Fibroblast of lung (primary cell): ENCODE results near the gene DIPK1B. TPM values are rescaled to one million over a fixed set of nuclear protein-coding genes. Genes with fewer than 3 reads are reported as not detected.

ENCODE experiments used
- DNase-seq, 2 donors: peaks; one replicate each; pipeline versions ENCODE4 v3.0.0 to v3.0.0-alpha.2; 2010; ENCODE audit warnings: low read depth in 2 of 2
- H2AFZ ChIP-seq: 2 replicates; pipeline ENCODE4 v1.5.1; 2012; ENCODE audit warnings: low read length, control low read depth, inconsistent platforms
- H3K27ac ChIP-seq: 2 replicates; pipeline ENCODE4 v1.5.1; 2011; ENCODE audit warnings: low read length, control low read depth; ENCODE audit not compliant: insufficient read depth
- H3K27me3 ChIP-seq: 2 replicates; pipeline ENCODE4 v1.5.1; 2011; ENCODE audit warnings: mild to moderate bottlenecking, low read length; ENCODE audit not compliant: control insufficient read depth, insufficient read depth
- H3K36me3 ChIP-seq: 2 replicates; pipeline ENCODE4 v1.5.1; 2011; ENCODE audit warnings: low read length; ENCODE audit not compliant: control insufficient read depth, insufficient read depth
- H3K4me1 ChIP-seq: 2 replicates; pipeline ENCODE4 v1.5.1; 2011; ENCODE audit warnings: low read length; ENCODE audit not compliant: control insufficient read depth, insufficient read depth; ENCODE audit errors: extremely low read depth
- H3K4me2 ChIP-seq: 2 replicates; pipeline ENCODE4 v1.5.1; 2011; ENCODE audit warnings: low read length, control low read depth; ENCODE audit not compliant: insufficient read depth; ENCODE audit errors: extremely low read depth
- H3K4me3 ChIP-seq, 4 experiments: fragments of 200-600 bp in 1 of 4; sonication (generic) in 1 of 4; replicated peaks in 1 of 4; 2 replicates each; pipeline ENCODE4 v1.5.1; 2011 to 2016; ENCODE audit warnings: low read length in 4 of 4, low read depth in 3 of 4, mild to moderate bottlenecking in 3 of 4, control low read depth in 2 of 4, inconsistent platforms in 1 of 4, mixed read lengths in 1 of 4; ENCODE audit not compliant: insufficient read depth in 1 of 4; ENCODE audit errors: control extremely low read depth in 1 of 4
- H3K79me2 ChIP-seq: 2 replicates; pipeline ENCODE4 v1.5.1; 2012; ENCODE audit warnings: mild to moderate bottlenecking, low read length, inconsistent platforms; ENCODE audit not compliant: control insufficient read depth, insufficient read depth
- H3K9ac ChIP-seq: 2 replicates; pipeline ENCODE4 v1.5.1; 2011; ENCODE audit warnings: mild to moderate bottlenecking, low read length, control low read depth; ENCODE audit not compliant: insufficient read depth
- H3K9me3 ChIP-seq: 2 replicates; pipeline ENCODE4 v1.5.1; 2012; ENCODE audit warnings: low read depth, low read length; ENCODE audit not compliant: control insufficient read depth, insufficient read depth
- H4K20me1 ChIP-seq: 2 replicates; pipeline ENCODE4 v1.5.1; 2011; ENCODE audit warnings: low read length; ENCODE audit not compliant: control insufficient read depth, insufficient read depth; ENCODE audit errors: extremely low read depth
- EZH2 ChIP-seq: IDR thresholded peaks from 2 replicates; pipeline ENCODE4 v1.5.1; 2012; ENCODE audit warnings: low read length, control low read depth, mild to moderate bottlenecking; ENCODE audit errors: missing control alignments
- polyA plus RNA-seq, 2 donors: library from polyadenylated mRNA; depleted of rRNA in 1 of 2; stranded (reverse) in 1 of 2; unstranded in 1 of 2; fragments of >200 nt; gene quantifications; 2 replicates each; pipeline ENCODE4 v1.2.1, GENCODE V29; 2011 to 2012; ENCODE audit warnings: missing spikeins in 1 of 2
- total RNA-seq: library from RNA; depleted of rRNA; stranded (reverse); fragments of >200 nt; gene quantifications from 2 replicates; pipeline ENCODE4 v1.2.1, GENCODE V29; 2014
- TF ChIP-seq, protein P1 (sequence below), 2 donors: IDR thresholded peaks in 1 of 2; conservative IDR thresholded peaks in 1 of 2; 1 replicate in 1 of 2; 2 replicates in 1 of 2; pipeline ENCODE4 v1.5.1; 2011 to 2012; ENCODE audit warnings: low read length in 2 of 2, control low read depth in 1 of 2, inconsistent platforms in 1 of 2, low read depth in 1 of 2, mild to moderate bottlenecking in 1 of 2

The DIPK1B gene
- total and polyA plus RNA-seq, 2 donors (not counting 1 experiment from before 2014, with no cell fraction given) = 0.16 to 0.33 TPM

DNA sequence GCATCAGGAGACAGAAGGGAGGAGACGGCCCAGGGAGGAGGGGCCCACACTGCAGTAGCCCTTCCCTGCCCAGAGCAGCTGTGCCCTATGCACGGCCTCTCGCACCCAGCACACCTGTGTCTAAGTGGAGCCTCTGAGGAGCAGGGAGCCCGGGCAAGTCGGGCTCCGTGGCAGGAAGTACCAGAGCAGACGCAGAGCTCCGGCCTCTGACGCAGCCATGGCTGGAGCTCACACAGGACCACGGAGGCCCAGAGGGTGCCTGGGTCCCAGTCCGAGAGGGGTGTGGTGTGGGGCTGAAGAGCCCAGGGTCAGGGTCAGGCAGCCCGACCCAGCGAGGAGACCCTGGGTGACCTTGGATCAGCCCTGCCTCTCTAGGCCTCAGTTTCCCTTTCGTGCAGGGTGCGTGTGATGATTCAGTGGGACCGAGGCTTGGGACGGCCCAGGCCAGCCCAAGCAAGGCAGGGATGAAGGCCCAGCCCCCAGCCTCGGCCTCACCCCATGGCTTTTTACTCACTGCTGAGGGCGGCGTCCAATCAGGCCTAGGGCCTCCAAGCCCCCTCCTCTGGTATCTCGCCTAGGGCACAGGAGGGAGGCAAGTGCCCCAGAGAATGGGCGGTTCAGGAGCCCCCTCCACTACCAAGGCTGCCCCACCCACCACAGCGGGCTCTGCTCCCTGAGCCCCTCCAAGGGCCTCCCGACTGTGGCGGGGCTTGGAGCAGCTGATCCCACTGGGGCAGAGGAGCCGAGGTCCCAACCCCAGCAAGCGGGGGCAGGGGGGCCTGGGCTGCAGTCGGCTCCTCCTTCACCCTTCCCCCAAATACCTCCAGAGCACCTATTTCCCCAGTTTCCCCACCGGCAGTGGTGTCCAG, 20.8 kb upstream of the DIPK1B start:
- Histone ChIP-seq H3K27ac (no peak overlapping the region), H2AFZ (no peak overlapping the region), H3K9me3 (no peaks in the 10 kb centered on the region), H3K4me1 (peaks cover 4% of the 10 kb centered on the region), H3K4me3 (no peak overlapping the region), H3K27me3 (no peaks in the 10 kb centered on the region), H3K79me2 (no peaks in the 10 kb centered on the region), H3K36me3 (no peaks in the 10 kb centered on the region), H3K4me2 (no peak overlapping the region), H3K9ac (no peak overlapping the region), H4K20me1 (peaks cover 2% of the 10 kb centered on the region)
- no peak for DNase-seq
- TF ChIP-seq, protein P1, sequence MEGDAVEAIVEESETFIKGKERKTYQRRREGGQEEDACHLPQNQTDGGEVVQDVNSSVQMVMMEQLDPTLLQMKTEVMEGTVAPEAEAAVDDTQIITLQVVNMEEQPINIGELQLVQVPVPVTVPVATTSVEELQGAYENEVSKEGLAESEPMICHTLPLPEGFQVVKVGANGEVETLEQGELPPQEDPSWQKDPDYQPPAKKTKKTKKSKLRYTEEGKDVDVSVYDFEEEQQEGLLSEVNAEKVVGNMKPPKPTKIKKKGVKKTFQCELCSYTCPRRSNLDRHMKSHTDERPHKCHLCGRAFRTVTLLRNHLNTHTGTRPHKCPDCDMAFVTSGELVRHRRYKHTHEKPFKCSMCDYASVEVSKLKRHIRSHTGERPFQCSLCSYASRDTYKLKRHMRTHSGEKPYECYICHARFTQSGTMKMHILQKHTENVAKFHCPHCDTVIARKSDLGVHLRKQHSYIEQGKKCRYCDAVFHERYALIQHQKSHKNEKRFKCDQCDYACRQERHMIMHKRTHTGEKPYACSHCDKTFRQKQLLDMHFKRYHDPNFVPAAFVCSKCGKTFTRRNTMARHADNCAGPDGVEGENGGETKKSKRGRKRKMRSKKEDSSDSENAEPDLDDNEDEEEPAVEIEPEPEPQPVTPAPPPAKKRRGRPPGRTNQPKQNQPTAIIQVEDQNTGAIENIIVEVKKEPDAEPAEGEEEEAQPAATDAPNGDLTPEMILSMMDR (conservative IDR thresholded peaks at IDR 0.05 in 1 of 2, IDR thresholded peaks at IDR 0.05 in 1 of 2; ENCODE audit: low read depth in 1 of 2, low read length in 2 of 2) = no peak
- no peak for TF ChIP-seq EZH2

DNA sequence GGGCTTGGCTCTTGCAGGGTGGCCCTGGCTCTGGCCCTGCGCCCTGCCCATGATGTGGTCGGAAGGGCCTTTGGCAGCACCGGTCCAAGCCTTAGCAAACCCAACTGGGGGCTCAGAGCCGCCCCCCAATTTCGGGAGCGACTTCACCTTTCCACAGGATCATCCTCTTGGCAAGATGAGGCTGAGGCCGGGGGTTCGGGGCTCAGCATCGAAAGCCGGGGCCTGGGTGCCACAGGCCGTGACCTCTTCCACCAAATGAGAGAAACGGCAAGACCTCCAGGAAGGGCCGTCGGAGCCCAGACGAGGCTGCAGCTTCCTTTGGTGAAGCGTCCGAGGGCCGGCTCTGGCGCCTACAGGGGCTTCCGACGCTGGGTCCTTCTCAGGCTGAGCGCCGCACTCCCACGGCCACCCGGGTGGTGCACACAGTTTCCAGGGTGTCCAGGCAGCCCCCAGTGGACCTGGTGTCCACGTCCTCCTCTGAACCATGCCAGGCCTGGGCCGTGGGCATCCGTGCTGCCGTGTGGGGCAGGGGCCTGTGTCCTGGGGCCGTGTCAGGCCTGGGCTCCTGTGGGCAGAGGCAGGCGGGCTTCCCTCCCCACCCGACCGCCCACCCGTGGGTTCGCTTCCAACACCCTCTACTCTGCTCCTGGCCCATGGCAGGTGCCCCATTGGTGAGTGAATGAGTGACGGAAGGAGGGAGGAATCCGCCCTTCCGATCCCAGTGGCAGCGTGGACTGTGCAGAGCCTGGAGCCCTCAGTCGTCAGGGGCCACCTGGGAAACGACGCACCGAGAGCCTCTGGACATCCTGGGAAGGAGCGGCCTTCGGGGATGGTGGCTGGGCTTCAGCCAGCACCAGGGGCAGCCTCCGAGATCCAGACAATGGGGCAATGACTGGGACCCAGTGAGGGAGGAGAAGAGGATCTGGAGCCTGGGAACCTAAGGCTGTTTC, 19.9 kb upstream of the DIPK1B start:
- Histone ChIP-seq H3K4me3 (no peak overlapping the region), H4K20me1 (peaks cover 2% of the 10 kb centered on the region), H3K4me1 (peaks cover 4% of the 10 kb centered on the region), H3K9ac (no peak overlapping the region), H2AFZ (no peak overlapping the region), H3K36me3 (no peaks in the 10 kb centered on the region), H3K9me3 (no peaks in the 10 kb centered on the region), H3K27ac (no peak overlapping the region), H3K4me2 (no peak overlapping the region), H3K79me2 (no peaks in the 10 kb centered on the region), H3K27me3 (no peaks in the 10 kb centered on the region)
- no peak for DNase-seq
- TF ChIP-seq, protein P1 (conservative IDR thresholded peaks at IDR 0.05 in 1 of 2, IDR thresholded peaks at IDR 0.05 in 1 of 2; ENCODE audit: low read depth in 1 of 2, low read length in 2 of 2) = no peak
- no peak for TF ChIP-seq EZH2

DNA sequence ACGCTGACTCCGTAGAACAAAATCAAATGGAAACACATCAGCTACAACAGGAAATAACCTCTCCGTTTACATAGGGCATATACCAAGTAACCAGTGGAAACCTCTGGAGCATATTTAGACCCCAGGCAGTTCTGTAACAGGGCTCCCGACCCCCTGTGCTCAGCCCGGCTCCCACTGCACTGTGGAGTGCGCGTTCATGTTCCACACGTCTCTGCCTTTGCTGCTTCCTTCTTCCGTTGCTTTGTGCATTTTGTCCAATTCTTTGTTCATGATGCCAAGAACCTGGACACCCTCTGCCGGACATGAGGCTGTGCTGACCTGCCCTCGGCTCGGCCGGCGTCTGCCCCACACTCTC, 19.3 kb upstream of the DIPK1B start:
- Histone ChIP-seq H4K20me1 (peaks cover 2% of the 10 kb centered on the region), H3K79me2 (no peaks in the 10 kb centered on the region), H3K4me3 (no peak overlapping the region), H3K9me3 (no peaks in the 10 kb centered on the region), H3K9ac (no peak overlapping the region), H3K36me3 (no peaks in the 10 kb centered on the region), H3K27ac (no peak overlapping the region), H3K4me1 (peaks cover 3% of the 10 kb centered on the region), H2AFZ (no peak overlapping the region), H3K27me3 (no peaks in the 10 kb centered on the region), H3K4me2 (no peak overlapping the region)
- DNase-seq = no peak
- no peak for TF ChIP-seq EZH2
- TF ChIP-seq, protein P1 (conservative IDR thresholded peaks at IDR 0.05 in 1 of 2, IDR thresholded peaks at IDR 0.05 in 1 of 2; ENCODE audit: low read depth in 1 of 2, low read length in 2 of 2) = no peak
